Sigmoid colon (tissue), 4 donors: ENCODE measurements around the gene CLEC6A.
"Not testable (repeated sequence)": the region's sequence is repeated elsewhere in the genome, so short reads cannot be mapped to it uniquely, and the experiment has no call there.

ENCODE experiments used
- CTCF ChIP-seq, 4 experiments: fragments of 450-650 bp in 3 of 4; fragments of 200-600 bp in 1 of 4; IDR thresholded peaks; one replicate each; pipeline ENCODE4 v1.5.1; 2016 to 2019; ENCODE audit warnings: antibody characterized with exemption in 4 of 4, mild to moderate bottlenecking in 3 of 4, moderate library complexity in 2 of 4
- POLR2A ChIP-seq, 2 donors: fragments of 450-650 bp; IDR thresholded peaks; one replicate each; pipeline ENCODE4 v1.6.1; 2016; ENCODE audit warnings: antibody characterized with exemption in 2 of 2, mild to moderate bottlenecking in 2 of 2, moderate library complexity in 2 of 2
- POLR2AphosphoS5 ChIP-seq, 4 donors: sonication (generic); formaldehyde crosslinking; IDR thresholded peaks; one replicate each; pipeline ENCODE4 v1.6.1; 2017; ENCODE audit warnings: antibody characterized with exemption in 4 of 4

GRCh38 chr12:8419576-8419975 is 36.2 kb upstream of the CLEC6A start:
- not testable (repeated sequence) for TF ChIP-seq CTCF, POLR2AphosphoS5, POLR2A (IDR thresholded peaks at IDR 0.05)
